Activated CD8-positive, alpha-beta T cell treated with anti-CD3 and anti-CD28 coated beads, Interleukin-2, amount 10 ng/mL, durations not matched to agents 7 days and 5 days (primary cell): ENCODE measurements around the gene CDKN1A. TPM values are rescaled to one million over a fixed set of nuclear protein-coding genes. Genes with fewer than 3 reads are reported as not detected.

Source experiments
- ATAC-seq: fragments of 150-1000 bp; cut with Tn5 transposase; one replicate; pipeline ENCODE4 v1.10.0; 2021; ENCODE audit warnings: moderate library complexity
- CTCF ChIA-PET: fragments of 350-600 bp; sonication (Branson Sonifier 250); formaldehyde crosslinking; loops from one replicate; lab custom pipeline; 2021; ENCODE audit warnings: antibody characterized with exemption; lab: Charles Lee
- POLR2A ChIA-PET: fragments of 350-600 bp; sonication (Branson Sonifier 250); formaldehyde crosslinking; loops from one replicate; lab custom pipeline; 2021; ENCODE audit warnings: antibody characterized with exemption; lab: Charles Lee
- DNase-seq: peaks from one replicate; pipeline ENCODE4 v3.0.0-alpha.2; 2020
- H3K27ac Mint-ChIP-seq: one replicate; pipeline ENCODE4 v1.8.0; 2021; ENCODE audit warnings: mild to moderate bottlenecking, mixed read lengths
- H3K27me3 Mint-ChIP-seq: one replicate; pipeline ENCODE4 v1.8.0; 2021; ENCODE audit warnings: low read depth, mixed read lengths
- H3K36me3 Mint-ChIP-seq: one replicate; pipeline ENCODE4 v1.8.0; 2021; ENCODE audit warnings: low read depth, mixed read lengths
- H3K4me1 Mint-ChIP-seq: one replicate; pipeline ENCODE4 v1.8.0; 2021; ENCODE audit warnings: low read depth, mixed read lengths
- H3K4me3 Mint-ChIP-seq: one replicate; pipeline ENCODE4 v1.8.0; 2021; ENCODE audit warnings: mild to moderate bottlenecking, mixed read lengths
- H3K9me3 Mint-ChIP-seq: one replicate; pipeline ENCODE4 v1.8.0; 2022; ENCODE audit warnings: mixed read lengths; ENCODE audit not compliant: insufficient read depth
- total RNA-seq, 2 experiments: library from RNA; stranded (reverse); gene quantifications; one replicate each; pipeline ENCODE4 v1.2.3, GENCODE V29; 2021

CDKN1A gene
- total RNA-seq, 2 experiments from 2014 or later = 43.4 to 44.2 TPM

GRCh38 chr6:36691011-36691410 lies 12.5 kb downstream of the CDKN1A start:
- Mint-ChIP-seq H3K27ac (no peak overlapping the region), H3K4me1 (peaks cover 39% of the 10 kb centered on the region), H3K9me3 (no peaks in the 10 kb centered on the region), H3K27me3 (no peaks in the 10 kb centered on the region), H3K4me3 (no peak overlapping the region), H3K36me3 (peaks cover 16% of the 10 kb centered on the region)
- ChIA-PET POLR2A (interaction anchor here (0.6 kb wide), 1 partner anchor 8 kb away, joined by 4 read pairs; no protein-coding TSS in a partner anchor), CTCF (interaction anchor here (0.9 to 4.5 kb wide), 6 partner anchors 9 to 75 kb away, joined by 3 to 40 read pairs (median 4); partner anchors contain the start of gene CDKN1A)
- no peak for DNase-seq
- ATAC-seq = no peak

- Mint-ChIP-seq H3K4me3 (no peak overlapping the region), H3K27ac (peak overlapping the region; percentile 86), H3K27me3 (no peaks in the 10 kb centered on the region), H3K9me3 (no peaks in the 10 kb centered on the region), H3K36me3 (peaks cover 10% of the 10 kb centered on the region), H3K4me1 (peaks cover 41% of the 10 kb centered on the region)
- CTCF ChIA-PET = interaction anchor here (1.5 to 4.5 kb wide), 2 partner anchors 12 to 67 kb away, joined by 3 to 40 read pairs; partner anchors contain the start of gene CDKN1A
- POLR2A ChIA-PET = no interaction called here
- no peak for DNase-seq
- ATAC-seq = no peak
These were observed 13.1 kb downstream of the CDKN1A start for GRCh38 chr6:36691612-36692011.

- Mint-ChIP-seq H3K4me3 (peak overlapping the region; percentile 9), H3K27me3 (no peaks in the 10 kb centered on the region), H3K36me3 (peaks cover 5% of the 10 kb centered on the region), H3K27ac (peak overlapping the region; percentile 86), H3K9me3 (no peaks in the 10 kb centered on the region), H3K4me1 (peaks cover 46% of the 10 kb centered on the region)
- ChIA-PET POLR2A (interaction anchor here (0.8 to 1.3 kb wide), 4 partner anchors 9 to 14 kb away, joined by 3 to 5 read pairs (median 4); partner anchors contain the start of gene CDKN1A), CTCF (interaction anchor here (0.6 to 4.5 kb wide), 5 partner anchors 13 to 77 kb away, joined by 3 to 40 read pairs (median 5); partner anchors contain the start of gene CDKN1A)
- ATAC-seq (peak; percentile 90), DNase-seq (peak; percentile 78)
These were observed 13.7 kb downstream of the CDKN1A start for GRCh38 chr6:36692220-36692619.

GRCh38 chr6:36692861-36693702 lies 14.6 kb downstream of the CDKN1A start:
- H3K36me3 Mint-ChIP-seq = no peaks in the 10 kb centered on the region
- H3K27me3 Mint-ChIP-seq = no peaks in the 10 kb centered on the region
- peaks cover 46% of the 10 kb centered on the region for H3K4me1 Mint-ChIP-seq
- POLR2A ChIA-PET = interaction anchor here (0.8 to 1.3 kb wide), 4 partner anchors 10 to 15 kb away, joined by 3 to 5 read pairs (median 4); partner anchors contain the start of gene CDKN1A
- no peak overlapping the region for H3K4me3 Mint-ChIP-seq
- CTCF ChIA-PET = interaction anchor here (0.8 to 4.5 kb wide), 4 partner anchors 14 to 78 kb away, joined by 3 to 40 read pairs (median 6); partner anchors contain the start of gene CDKN1A
- DNase-seq = no peak
- ATAC-seq = no peak
- H3K27ac Mint-ChIP-seq = peak overlapping the region; percentile 86
- no peaks in the 10 kb centered on the region for H3K9me3 Mint-ChIP-seq

GRCh38 chr6:36694616-36695015 lies 16.1 kb downstream of the CDKN1A start:
- DNase-seq (no peak), ATAC-seq (no peak)
- Mint-ChIP-seq H3K36me3 (no peaks in the 10 kb centered on the region), H3K27ac (no peak overlapping the region), H3K9me3 (no peaks in the 10 kb centered on the region), H3K4me1 (peaks cover 46% of the 10 kb centered on the region), H3K4me3 (no peak overlapping the region), H3K27me3 (no peaks in the 10 kb centered on the region)
- POLR2A ChIA-PET = no interaction called here
- CTCF ChIA-PET = interaction anchor here (1.3 kb wide), 2 partner anchors 14 to 71 kb away, joined by 3 read pairs; no protein-coding TSS in a partner anchor

- H3K4me3 Mint-ChIP-seq = no peak overlapping the region
- H3K9me3 Mint-ChIP-seq = no peaks in the 10 kb centered on the region
- CTCF ChIA-PET = interaction anchor here (0.7 to 1.3 kb wide), 5 partner anchors 10 to 87 kb away, joined by 3 to 4 read pairs (median 3); no protein-coding TSS in a partner anchor
- H3K27me3 Mint-ChIP-seq = no peaks in the 10 kb centered on the region
- peaks cover 44% of the 10 kb centered on the region for H3K4me1 Mint-ChIP-seq
- ATAC-seq (no peak), DNase-seq (no peak)
- no peaks in the 10 kb centered on the region for H3K36me3 Mint-ChIP-seq
- POLR2A ChIA-PET = no interaction called here
- H3K27ac Mint-ChIP-seq = no peak overlapping the region
These were observed 16.9 kb downstream of the CDKN1A start for GRCh38 chr6:36695414-36695813.

GRCh38 chr6:36697481-36697903 lies 19.0 kb downstream of the CDKN1A start, which contains the start of gene RAB44:
TSS of gene RAB44 (plus strand) at chr6:36697826. CDS start at chr6:36704236, 6,410 bp downstream.
- no peak within 1 kb of the TSS for H3K4me3 Mint-ChIP-seq
- H3K27ac Mint-ChIP-seq = no peak within 1 kb of the TSS
- H3K27me3 Mint-ChIP-seq = no peaks in the 10 kb centered on the region
- DNase-seq = no peak
- no peaks in the 10 kb centered on the region for H3K36me3 Mint-ChIP-seq
- no peaks in the 10 kb centered on the region for H3K9me3 Mint-ChIP-seq
- ATAC-seq = no peak
- H3K4me1 Mint-ChIP-seq = peaks cover 32% of the 10 kb centered on the region
- POLR2A ChIA-PET = interaction anchor here (0.6 to 0.9 kb wide), 2 partner anchors 9 to 19 kb away, joined by 3 to 4 read pairs; partner anchors contain the start of gene CDKN1A
- CTCF ChIA-PET = interaction anchor here (1.7 kb wide), 1 partner anchor 62 kb away, joined by 5 read pairs; no protein-coding TSS in a partner anchor

- Mint-ChIP-seq H3K36me3 (no peaks in the 10 kb centered on the region), H3K27ac (no peak overlapping the region), H3K4me1 (peaks cover 25% of the 10 kb centered on the region), H3K4me3 (no peak overlapping the region), H3K9me3 (no peaks in the 10 kb centered on the region), H3K27me3 (no peaks in the 10 kb centered on the region)
- ChIA-PET POLR2A (interaction anchor here (0.9 kb wide), 1 partner anchor 10 kb away, joined by 4 read pairs; no protein-coding TSS in a partner anchor), CTCF (interaction anchor here (1.7 kb wide), 1 partner anchor 61 kb away, joined by 5 read pairs; no protein-coding TSS in a partner anchor)
- DNase-seq = no peak
- no peak for ATAC-seq
These were observed 19.7 kb downstream of the CDKN1A start for GRCh38 chr6:36698196-36698595.

- H3K4me3 Mint-ChIP-seq = no peak overlapping the region
- H3K36me3 Mint-ChIP-seq = no peaks in the 10 kb centered on the region
- DNase-seq (no peak), ATAC-seq (no peak)
- H3K9me3 Mint-ChIP-seq = no peaks in the 10 kb centered on the region
- CTCF ChIA-PET = no interaction called here
- peaks cover 20% of the 10 kb centered on the region for H3K4me1 Mint-ChIP-seq
- no peaks in the 10 kb centered on the region for H3K27me3 Mint-ChIP-seq
- no peak overlapping the region for H3K27ac Mint-ChIP-seq
- POLR2A ChIA-PET = no interaction called here
These were observed 20.4 kb downstream of the CDKN1A start for GRCh38 chr6:36698871-36699271.

- ChIA-PET CTCF (interaction anchor here (1.0 kb wide), 1 partner anchor 29 kb away, joined by 3 read pairs; no protein-coding TSS in a partner anchor), POLR2A (no interaction called here)
- ATAC-seq (no peak), DNase-seq (no peak)
- Mint-ChIP-seq H3K27me3 (no peaks in the 10 kb centered on the region), H3K27ac (no peak overlapping the region), H3K36me3 (no peaks in the 10 kb centered on the region), H3K4me3 (no peak overlapping the region), H3K9me3 (no peaks in the 10 kb centered on the region), H3K4me1 (peaks cover 20% of the 10 kb centered on the region)
These were observed 20.8 kb downstream of the CDKN1A start for GRCh38 chr6:36699348-36699747.

- ATAC-seq = no peak
- ChIA-PET CTCF (interaction anchor here (1.0 kb wide), 1 partner anchor 28 kb away, joined by 3 read pairs; no protein-coding TSS in a partner anchor), POLR2A (no interaction called here)
- DNase-seq = no peak
- H3K9me3 Mint-ChIP-seq = no peaks in the 10 kb centered on the region
- no peak overlapping the region for H3K4me3 Mint-ChIP-seq
- H3K36me3 Mint-ChIP-seq = no peaks in the 10 kb centered on the region
- no peaks in the 10 kb centered on the region for H3K27me3 Mint-ChIP-seq
- H3K27ac Mint-ChIP-seq = no peak overlapping the region
- peaks cover 18% of the 10 kb centered on the region for H3K4me1 Mint-ChIP-seq
These were observed 21.7 kb downstream of the CDKN1A start for GRCh38 chr6:36700071-36700812.
